Measurements from ENCODE around the gene ITPKB.
"Not testable (repeated sequence)": the region's sequence is repeated elsewhere in the genome, so short reads cannot be mapped to it uniquely, and the experiment has no call there.

ITPKB gene

GRCh38 chr1:226776975-226777374, 37.9 kb upstream of the ITPKB start:
- Histone ChIP-seq H3K27ac (no peak overlapping the region), H3K36me3 (no peaks in the 10 kb centered on the region), H3K9me3 (ENCODE audit: severe bottlenecking) (no peaks in the 10 kb centered on the region), H3K27me3 (ENCODE audit: insufficient read depth, low read depth, severe bottlenecking) (no peaks in the 10 kb centered on the region), H3K4me3 (ENCODE audit: low read depth, low read length) (no peak overlapping the region)
- TF ChIP-seq CTCF (IDR thresholded peaks at IDR 0.05; ENCODE audit: low read depth, low read length): no peak
- no peak for DNase-seq

GRCh38 chr1:226776066-226776465, 37.0 kb upstream of the ITPKB start:
- TF ChIP-seq CTCF (IDR thresholded peaks at IDR 0.05; ENCODE audit: low read depth, low read length): no peak
- no peak for DNase-seq
- Histone ChIP-seq H3K27me3 (ENCODE audit: insufficient read depth, low read depth, severe bottlenecking) (no peaks in the 10 kb centered on the region), H3K36me3 (no peaks in the 10 kb centered on the region), H3K9me3 (ENCODE audit: severe bottlenecking) (no peaks in the 10 kb centered on the region), H3K27ac (no peak overlapping the region), H3K4me3 (ENCODE audit: low read depth, low read length) (no peak overlapping the region)

- Histone ChIP-seq H3K9me3 (ENCODE audit: severe bottlenecking) (no peaks in the 10 kb centered on the region), H3K27me3 (ENCODE audit: insufficient read depth, low read depth, severe bottlenecking) (no peaks in the 10 kb centered on the region), H3K4me3 (ENCODE audit: low read depth, low read length) (no peak overlapping the region), H3K36me3 (no peaks in the 10 kb centered on the region), H3K27ac (no peak overlapping the region)
- TF ChIP-seq CTCF (IDR thresholded peaks at IDR 0.05; ENCODE audit: low read depth, low read length): no peak
- DNase-seq: no peak
Measured at GRCh38 chr1:226772446-226773139, 33.5 kb upstream of the ITPKB start.

GRCh38 chr1:226767170-226767569, 28.1 kb upstream of the ITPKB start:
- not testable (repeated sequence) for H3K27me3 ChIP-seq (ENCODE audit: insufficient read depth, low read depth, severe bottlenecking); H3K36me3 ChIP-seq; H3K4me3 ChIP-seq (ENCODE audit: low read depth, low read length); DNase-seq; H3K27ac ChIP-seq; H3K9me3 ChIP-seq (ENCODE audit: severe bottlenecking)

- no peak for DNase-seq
- no peak for TF ChIP-seq CTCF (IDR thresholded peaks at IDR 0.05; ENCODE audit: low read depth, low read length)
Measured at GRCh38 chr1:226766565-226766964, 27.5 kb upstream of the ITPKB start.

GRCh38 chr1:226764533-226764932, 25.5 kb upstream of the ITPKB start:
- TF ChIP-seq CTCF (IDR thresholded peaks at IDR 0.05; ENCODE audit: low read depth, low read length): no peak
- Histone ChIP-seq H3K27me3 (ENCODE audit: insufficient read depth, low read depth, severe bottlenecking) (no peaks in the 10 kb centered on the region), H3K27ac (no peak overlapping the region), H3K4me3 (ENCODE audit: low read depth, low read length) (no peak overlapping the region), H3K36me3 (no peaks in the 10 kb centered on the region), H3K9me3 (ENCODE audit: severe bottlenecking) (no peaks in the 10 kb centered on the region)
- no peak for DNase-seq

More at GRCh38 chr1:226766565-226766964, 27.5 kb upstream of the ITPKB start:
- Histone ChIP-seq H3K27ac (no peak overlapping the region), H3K36me3 (no peaks in the 10 kb centered on the region), H3K4me3 (ENCODE audit: low read depth, low read length) (no peak overlapping the region), H3K27me3 (ENCODE audit: insufficient read depth, low read depth, severe bottlenecking) (no peaks in the 10 kb centered on the region), H3K9me3 (ENCODE audit: severe bottlenecking) (no peaks in the 10 kb centered on the region)

Measured in WERI-Rb-1 (cell line).